Measurements from ENCODE around the gene HAPSTR1. TPM values are rescaled to one million over a fixed set of nuclear protein-coding genes. Genes with fewer than 3 reads are reported as not detected.

The HAPSTR1 gene
- total and polyA plus RNA-seq, 2 experiments from 2014 or later = 9.5 to 66.0 TPM

DNA sequence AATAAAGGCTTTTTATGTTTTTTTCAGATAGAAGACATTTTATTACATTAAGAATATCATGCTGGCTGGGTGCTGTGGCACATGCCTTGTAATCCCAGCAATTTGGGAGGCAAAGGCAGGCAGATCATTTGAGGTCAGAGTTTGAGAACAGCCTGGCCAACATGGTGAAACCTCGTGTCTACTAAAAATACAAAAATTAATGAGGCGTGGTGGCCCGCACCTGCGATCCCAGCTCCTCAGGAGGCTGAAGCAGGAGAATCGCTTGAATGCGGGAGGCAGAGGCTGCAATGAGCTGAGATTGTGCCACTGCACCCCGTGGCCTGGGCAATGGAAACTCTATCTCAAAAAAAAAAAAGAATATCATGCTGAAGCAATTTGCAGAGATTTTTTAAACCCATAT is 29.1 kb upstream of the HAPSTR1 start (continued):
- no peak for TF ChIP-seq ZNF114 (CRISPR knock-in tag; IDR thresholded peaks at IDR 0.05)
- no peak for TF ChIP-seq JUNB (IDR thresholded peaks at IDR 0.05; ENCODE audit: unreplicated experiment)

DNA sequence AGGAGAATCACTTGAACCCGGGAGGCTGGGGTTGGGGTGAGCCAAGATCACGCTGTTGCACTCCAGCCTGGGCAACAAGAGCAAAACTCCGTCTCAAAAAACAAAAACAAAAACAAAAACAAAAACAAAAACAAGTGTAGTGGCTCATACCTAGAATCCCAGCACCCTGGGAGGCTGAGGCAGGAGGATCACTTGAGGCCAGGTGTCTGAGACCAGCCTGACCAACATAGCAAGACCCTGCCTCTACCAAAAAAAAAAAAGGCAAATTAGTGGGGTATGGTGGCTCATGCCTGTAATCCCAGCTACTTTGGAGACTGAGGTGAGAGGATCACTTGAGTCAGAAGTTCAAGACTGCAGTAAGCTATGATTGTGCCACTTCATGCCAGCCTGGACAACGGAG is 26.4 kb upstream of the HAPSTR1 start:
- Mint-ChIP-seq H3K27ac (no peak overlapping the region), H3K9me3 (no peaks in the 10 kb centered on the region; the same call in 2 of the 3 replicates), H3K27me3 (ENCODE audit: insufficient read depth, low read depth, poor library complexity) (no peaks in the 10 kb centered on the region), H3K4me3 (no peak overlapping the region), H3K4me1 (no peaks in the 10 kb centered on the region), H3K36me3 (ENCODE audit: low read depth) (no peaks in the 10 kb centered on the region)
- H3K9me2 ChIP-seq (ENCODE audit: insufficient read depth) = no peaks in the 10 kb centered on the region
- H3K4me1 ChIP-seq (ENCODE audit: insufficient read depth) = no peaks in the 10 kb centered on the region
- no peaks in the 10 kb centered on the region for H4K20me1 ChIP-seq (replicated peaks; ENCODE audit: insufficient read depth)
- DNase-seq (ENCODE audit: low spot score) = no peak
- H3K4me3 ChIP-seq = no peak overlapping the region
- no peak for TF ChIP-seq STAT1 (IDR thresholded peaks at IDR 0.05; ENCODE audit: unreplicated experiment)
- no peak for TF ChIP-seq ZNF114 (CRISPR knock-in tag; IDR thresholded peaks at IDR 0.05)
- no peak for TF ChIP-seq NANOG (IDR thresholded peaks at IDR 0.05; ENCODE audit: borderline replicate concordance)
- no peak for TF ChIP-seq CREB1 (CRISPR knock-in tag; IDR thresholded peaks at IDR 0.05; ENCODE audit: low read depth)
- H3F3A ChIP-seq (replicated peaks; ENCODE audit: low read depth) = no peaks in the 10 kb centered on the region
- no peak overlapping the region for H3K4me2 ChIP-seq
- H2AFZ ChIP-seq = no peak overlapping the region
- no peaks in the 10 kb centered on the region for H3K27me3 ChIP-seq (ENCODE audit: insufficient read depth)
- no peaks in the 10 kb centered on the region for H3K36me3 ChIP-seq (ENCODE audit: insufficient read depth)
- H3K27ac ChIP-seq (ENCODE audit: low read depth) = no peak overlapping the region
- no peaks in the 10 kb centered on the region for H3K79me2 ChIP-seq (replicated peaks; ENCODE audit: insufficient read depth)
- ATAC-seq = no peak

- Mint-ChIP-seq H3K4me3 (no peak overlapping the region), H3K4me1 (peaks cover 5% of the 10 kb centered on the region), H3K27me3 (ENCODE audit: insufficient read depth, low read depth, poor library complexity) (peaks cover 7% of the 10 kb centered on the region), H3K36me3 (ENCODE audit: low read depth) (no peaks in the 10 kb centered on the region), H3K27ac (no peak overlapping the region), H3K9me3 (no peaks in the 10 kb centered on the region; the same call in 2 of the 3 replicates)
- no peak for ATAC-seq
- DNase-seq (ENCODE audit: low spot score) = no peak
- H2AFZ ChIP-seq = no peak overlapping the region
- no peak overlapping the region for H3K4me3 ChIP-seq
- H3K36me3 ChIP-seq (ENCODE audit: insufficient read depth) = no peaks in the 10 kb centered on the region
- no peaks in the 10 kb centered on the region for H3K4me1 ChIP-seq (ENCODE audit: insufficient read depth)
- H3K4me2 ChIP-seq = no peak overlapping the region
- no peak overlapping the region for H3K27ac ChIP-seq (ENCODE audit: low read depth)
- no peaks in the 10 kb centered on the region for H3K9me2 ChIP-seq (ENCODE audit: insufficient read depth)
- H3K27me3 ChIP-seq (ENCODE audit: insufficient read depth) = no peaks in the 10 kb centered on the region
- no peaks in the 10 kb centered on the region for H3K79me2 ChIP-seq (replicated peaks; ENCODE audit: insufficient read depth)
- no peaks in the 10 kb centered on the region for H4K20me1 ChIP-seq (replicated peaks; ENCODE audit: insufficient read depth)
- H3F3A ChIP-seq (replicated peaks; ENCODE audit: low read depth) = no peaks in the 10 kb centered on the region
- no peak for TF ChIP-seq CTCF (conservative IDR thresholded peaks at IDR 0.05; ENCODE audit: low read depth in 2 of 2)
- TF ChIP-seq EZH2 (IDR thresholded peaks at IDR 0.05; ENCODE audit: low read depth, unreplicated experiment) = no peak
- TF ChIP-seq, protein P1, sequence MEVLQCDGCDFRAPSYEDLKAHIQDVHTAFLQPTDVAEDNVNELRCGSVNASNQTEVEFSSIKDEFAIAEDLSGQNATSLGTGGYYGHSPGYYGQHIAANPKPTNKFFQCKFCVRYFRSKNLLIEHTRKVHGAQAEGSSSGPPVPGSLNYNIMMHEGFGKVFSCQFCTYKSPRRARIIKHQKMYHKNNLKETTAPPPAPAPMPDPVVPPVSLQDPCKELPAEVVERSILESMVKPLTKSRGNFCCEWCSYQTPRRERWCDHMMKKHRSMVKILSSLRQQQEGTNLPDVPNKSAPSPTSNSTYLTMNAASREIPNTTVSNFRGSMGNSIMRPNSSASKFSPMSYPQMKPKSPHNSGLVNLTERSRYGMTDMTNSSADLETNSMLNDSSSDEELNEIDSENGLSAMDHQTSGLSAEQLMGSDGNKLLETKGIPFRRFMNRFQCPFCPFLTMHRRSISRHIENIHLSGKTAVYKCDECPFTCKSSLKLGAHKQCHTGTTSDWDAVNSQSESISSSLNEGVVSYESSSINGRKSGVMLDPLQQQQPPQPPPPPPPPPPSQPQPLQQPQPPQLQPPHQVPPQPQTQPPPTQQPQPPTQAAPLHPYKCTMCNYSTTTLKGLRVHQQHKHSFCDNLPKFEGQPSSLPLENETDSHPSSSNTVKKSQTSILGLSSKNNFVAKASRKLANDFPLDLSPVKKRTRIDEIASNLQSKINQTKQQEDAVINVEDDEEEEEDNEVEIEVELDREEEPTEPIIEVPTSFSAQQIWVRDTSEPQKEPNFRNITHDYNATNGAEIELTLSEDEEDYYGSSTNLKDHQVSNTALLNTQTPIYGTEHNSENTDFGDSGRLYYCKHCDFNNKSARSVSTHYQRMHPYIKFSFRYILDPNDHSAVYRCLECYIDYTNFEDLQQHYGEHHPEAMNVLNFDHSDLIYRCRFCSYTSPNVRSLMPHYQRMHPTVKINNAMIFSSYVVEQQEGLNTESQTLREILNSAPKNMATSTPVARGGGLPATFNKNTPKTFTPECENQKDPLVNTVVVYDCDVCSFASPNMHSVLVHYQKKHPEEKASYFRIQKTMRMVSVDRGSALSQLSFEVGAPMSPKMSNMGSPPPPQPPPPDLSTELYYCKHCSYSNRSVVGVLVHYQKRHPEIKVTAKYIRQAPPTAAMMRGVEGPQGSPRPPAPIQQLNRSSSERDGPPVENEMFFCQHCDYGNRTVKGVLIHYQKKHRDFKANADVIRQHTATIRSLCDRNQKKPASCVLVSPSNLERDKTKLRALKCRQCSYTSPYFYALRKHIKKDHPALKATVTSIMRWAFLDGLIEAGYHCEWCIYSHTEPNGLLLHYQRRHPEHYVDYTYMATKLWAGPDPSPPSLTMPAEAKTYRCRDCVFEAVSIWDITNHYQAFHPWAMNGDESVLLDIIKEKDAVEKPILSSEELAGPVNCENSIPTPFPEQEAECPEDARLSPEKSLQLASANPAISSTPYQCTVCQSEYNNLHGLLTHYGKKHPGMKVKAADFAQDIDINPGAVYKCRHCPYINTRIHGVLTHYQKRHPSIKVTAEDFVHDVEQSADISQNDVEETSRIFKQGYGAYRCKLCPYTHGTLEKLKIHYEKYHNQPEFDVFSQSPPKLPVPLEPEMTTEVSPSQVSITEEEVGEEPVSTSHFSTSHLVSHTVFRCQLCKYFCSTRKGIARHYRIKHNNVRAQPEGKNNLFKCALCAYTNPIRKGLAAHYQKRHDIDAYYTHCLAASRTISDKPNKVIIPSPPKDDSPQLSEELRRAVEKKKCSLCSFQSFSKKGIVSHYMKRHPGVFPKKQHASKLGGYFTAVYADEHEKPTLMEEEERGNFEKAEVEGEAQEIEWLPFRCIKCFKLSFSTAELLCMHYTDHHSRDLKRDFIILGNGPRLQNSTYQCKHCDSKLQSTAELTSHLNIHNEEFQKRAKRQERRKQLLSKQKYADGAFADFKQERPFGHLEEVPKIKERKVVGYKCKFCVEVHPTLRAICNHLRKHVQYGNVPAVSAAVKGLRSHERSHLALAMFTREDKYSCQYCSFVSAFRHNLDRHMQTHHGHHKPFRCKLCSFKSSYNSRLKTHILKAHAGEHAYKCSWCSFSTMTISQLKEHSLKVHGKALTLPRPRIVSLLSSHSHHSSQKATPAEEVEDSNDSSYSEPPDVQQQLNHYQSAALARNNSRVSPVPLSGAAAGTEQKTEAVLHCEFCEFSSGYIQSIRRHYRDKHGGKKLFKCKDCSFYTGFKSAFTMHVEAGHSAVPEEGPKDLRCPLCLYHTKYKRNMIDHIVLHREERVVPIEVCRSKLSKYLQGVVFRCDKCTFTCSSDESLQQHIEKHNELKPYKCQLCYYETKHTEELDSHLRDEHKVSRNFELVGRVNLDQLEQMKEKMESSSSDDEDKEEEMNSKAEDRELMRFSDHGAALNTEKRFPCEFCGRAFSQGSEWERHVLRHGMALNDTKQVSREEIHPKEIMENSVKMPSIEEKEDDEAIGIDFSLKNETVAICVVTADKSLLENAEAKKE (CRISPR knock-in tag; IDR thresholded peaks at IDR 0.05) = no peak
- TF ChIP-seq ETS1 (IDR thresholded peaks at IDR 0.05) = no peak
Measured at GRCh38 chr16:9068886-9069285, 22.6 kb upstream of the HAPSTR1 start.
